ENCODE results near the gene FYTTD1.

DNA sequence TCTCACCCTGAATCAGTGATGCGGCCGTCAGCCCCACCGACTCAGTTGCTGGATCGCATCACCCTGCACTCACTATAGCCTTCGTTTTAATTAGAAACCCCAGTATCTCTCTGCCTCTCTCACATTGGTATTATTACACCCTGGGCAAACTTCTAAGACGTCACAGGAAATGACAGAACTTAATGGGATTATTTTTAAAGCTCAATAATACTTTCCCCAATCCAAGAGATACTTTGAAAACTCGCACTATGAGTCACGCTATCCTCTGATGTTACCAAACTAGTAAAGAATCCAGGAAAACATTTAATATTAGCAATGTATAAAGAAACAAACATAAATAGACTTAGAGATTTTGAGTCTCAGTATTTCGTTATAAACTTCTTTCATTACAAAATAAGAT, 49.6 kb upstream of the FYTTD1 start:
- TF ChIP-seq, protein P1, sequence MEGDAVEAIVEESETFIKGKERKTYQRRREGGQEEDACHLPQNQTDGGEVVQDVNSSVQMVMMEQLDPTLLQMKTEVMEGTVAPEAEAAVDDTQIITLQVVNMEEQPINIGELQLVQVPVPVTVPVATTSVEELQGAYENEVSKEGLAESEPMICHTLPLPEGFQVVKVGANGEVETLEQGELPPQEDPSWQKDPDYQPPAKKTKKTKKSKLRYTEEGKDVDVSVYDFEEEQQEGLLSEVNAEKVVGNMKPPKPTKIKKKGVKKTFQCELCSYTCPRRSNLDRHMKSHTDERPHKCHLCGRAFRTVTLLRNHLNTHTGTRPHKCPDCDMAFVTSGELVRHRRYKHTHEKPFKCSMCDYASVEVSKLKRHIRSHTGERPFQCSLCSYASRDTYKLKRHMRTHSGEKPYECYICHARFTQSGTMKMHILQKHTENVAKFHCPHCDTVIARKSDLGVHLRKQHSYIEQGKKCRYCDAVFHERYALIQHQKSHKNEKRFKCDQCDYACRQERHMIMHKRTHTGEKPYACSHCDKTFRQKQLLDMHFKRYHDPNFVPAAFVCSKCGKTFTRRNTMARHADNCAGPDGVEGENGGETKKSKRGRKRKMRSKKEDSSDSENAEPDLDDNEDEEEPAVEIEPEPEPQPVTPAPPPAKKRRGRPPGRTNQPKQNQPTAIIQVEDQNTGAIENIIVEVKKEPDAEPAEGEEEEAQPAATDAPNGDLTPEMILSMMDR (conservative IDR thresholded peaks at IDR 0.05 in 1 of 2, IDR thresholded peaks at IDR 0.05 in 1 of 2; ENCODE audit: low read depth in 1 of 2, low read length in 2 of 2): no peak
- no peak for TF ChIP-seq EZH2 (IDR thresholded peaks at IDR 0.05; ENCODE audit: low read length, missing control alignments)
